GM12891 (cell line): Measurements from ENCODE around the gene B3GNT4.

ENCODE experiments used
- PAX5 ChIP-seq: IDR thresholded peaks from 2 replicates; pipeline ENCODE4 v1.6.1; 2011; ENCODE audit warnings: low read length, moderate library complexity, mild to moderate bottlenecking; ENCODE audit not compliant: insufficient read depth, severe bottlenecking
- POLR2A ChIP-seq: IDR thresholded peaks from 2 replicates; pipeline ENCODE4 v1.6.1; 2011; ENCODE audit warnings: low read depth, low read length, control low read depth
- POLR2AphosphoS5 ChIP-seq: IDR thresholded peaks from 2 replicates; pipeline ENCODE4 v1.6.1; 2011; ENCODE audit warnings: low read depth, low read length, control low read depth
- POU2F2 ChIP-seq: IDR thresholded peaks from 2 replicates; pipeline ENCODE4 v1.6.1; 2011; ENCODE audit warnings: low read depth, mild to moderate bottlenecking, control low read depth, low read length, moderate library complexity
- SPI1 ChIP-seq: IDR thresholded peaks from 2 replicates; pipeline ENCODE4 v1.6.1; 2011; ENCODE audit warnings: low read depth, low read length, control low read depth
- TAF1 ChIP-seq: IDR thresholded peaks from 2 replicates; pipeline ENCODE4 v1.6.1; 2011; ENCODE audit warnings: low read depth, low read length, control low read depth

GRCh38 chr12:122207391-122207790, 3.9 kb downstream of the B3GNT4 start:
- TF ChIP-seq POLR2AphosphoS5 (no peak), POLR2A (no peak), SPI1 (no peak), TAF1 (no peak), PAX5 (no peak), POU2F2 (no peak)
